ENCODE measurements around the gene PGLYRP3. TPM values are rescaled to one million over a fixed set of nuclear protein-coding genes. Genes with fewer than 3 reads are reported as not detected.

Gene PGLYRP3
- polyA plus RNA-seq, 3 donors: not detected

GRCh38 chr1:153343040-153343681, 30.4 kb upstream of the PGLYRP3 start:
- H3K36me3 ChIP-seq (replicated peaks in 1 of 2; ENCODE audit: control insufficient read depth in 1 of 2, insufficient read depth in 2 of 2, low read length in 2 of 2): no peaks in the 10 kb centered on the region
- Mint-ChIP-seq H3K4me3 (no peak overlapping the region), H3K27ac (peak overlapping the region in 1 of 7 donors; percentile 67), H3K27me3 (ENCODE audit: low read depth in 3 of 3) (peaks cover 8 to 10% (median 10%) of the 10 kb centered on the region in 3 donors), H3K4me1 (peaks cover 51% of the 10 kb centered on the region), H3K9me3 (peaks cover 0 to 2% (median 0%) of the 10 kb centered on the region in 7 donors), H3K36me3 (no peaks in the 10 kb centered on the region)
- H3K9me3 ChIP-seq (replicated peaks in 1 of 2; ENCODE audit: control insufficient read depth in 1 of 2, insufficient read depth in 1 of 2, low read length in 2 of 2): no peaks in the 10 kb centered on the region
- H3K4me3 ChIP-seq (replicated peaks in 1 of 3; ENCODE audit: low read depth in 2 of 3, low read length in 3 of 3): no peak overlapping the region
- no peak overlapping the region for H3K27ac ChIP-seq (ENCODE audit: low read depth in 1 of 2, low read length in 2 of 2)
- H4K20me1 ChIP-seq (ENCODE audit: insufficient read depth, low read length): no peaks in the 10 kb centered on the region
- H3K27me3 ChIP-seq (ENCODE audit: control insufficient read depth in 2 of 2, insufficient read depth in 2 of 2, low read length in 2 of 2): no peaks in the 10 kb centered on the region
- H3K4me2 ChIP-seq (replicated peaks; ENCODE audit: extremely low read depth, low read length, poor library complexity, severe bottlenecking): no peak overlapping the region
- H2AFZ ChIP-seq (ENCODE audit: insufficient read depth, low read depth, low read length, poor library complexity, severe bottlenecking): no peak overlapping the region
- peaks cover 29 to 36% of the 10 kb centered on the region in 2 donors for H3K4me1 ChIP-seq (ENCODE audit: control insufficient read depth in 1 of 2, insufficient read depth in 2 of 2, low read length in 2 of 2)
- no peak for TF ChIP-seq CTCF (IDR thresholded peaks at IDR 0.05)
- intact Hi-C loops (cut with micrococcal nuclease): no loop called here
- no peaks in the 10 kb centered on the region for H3K79me2 ChIP-seq (ENCODE audit: insufficient read depth, low read length)
- H3K9ac ChIP-seq (ENCODE audit: insufficient read depth, low read length, poor library complexity, severe bottlenecking): no peak overlapping the region
- DNase-seq: no peak
- WGBS (ENCODE audit: insufficient coverage): 44% methylated on average over 5 of the region's 5 CpGs

GRCh38 chr1:153342178-153342577, 29.4 kb upstream of the PGLYRP3 start:
- Mint-ChIP-seq H3K27ac (peak overlapping the region in 1 of 7 donors; percentile 43), H3K4me1 (peaks cover 51% of the 10 kb centered on the region), H3K4me3 (no peak overlapping the region), H3K36me3 (no peaks in the 10 kb centered on the region), H3K27me3 (ENCODE audit: low read depth in 3 of 3) (peaks cover 3 to 12% (median 6%) of the 10 kb centered on the region in 3 donors), H3K9me3 (peaks cover 0 to 3% (median 0%) of the 10 kb centered on the region in 7 donors)
- Histone ChIP-seq H3K27ac (ENCODE audit: low read depth in 1 of 2, low read length in 2 of 2) (no peak overlapping the region), H2AFZ (ENCODE audit: insufficient read depth, low read depth, low read length, poor library complexity, severe bottlenecking) (no peak overlapping the region), H4K20me1 (ENCODE audit: insufficient read depth, low read length) (no peaks in the 10 kb centered on the region), H3K4me1 (ENCODE audit: control insufficient read depth in 1 of 2, insufficient read depth in 2 of 2, low read length in 2 of 2) (peaks cover 29 to 36% of the 10 kb centered on the region in 2 donors), H3K9me3 (replicated peaks in 1 of 2; ENCODE audit: control insufficient read depth in 1 of 2, insufficient read depth in 1 of 2, low read length in 2 of 2) (no peaks in the 10 kb centered on the region), H3K4me2 (replicated peaks; ENCODE audit: extremely low read depth, low read length, poor library complexity, severe bottlenecking) (no peak overlapping the region), H3K79me2 (ENCODE audit: insufficient read depth, low read length) (no peaks in the 10 kb centered on the region), H3K36me3 (replicated peaks in 1 of 2; ENCODE audit: control insufficient read depth in 1 of 2, insufficient read depth in 2 of 2, low read length in 2 of 2) (no peaks in the 10 kb centered on the region), H3K9ac (ENCODE audit: insufficient read depth, low read length, poor library complexity, severe bottlenecking) (no peak overlapping the region), H3K27me3 (ENCODE audit: control insufficient read depth in 2 of 2, insufficient read depth in 2 of 2, low read length in 2 of 2) (no peaks in the 10 kb centered on the region), H3K4me3 (replicated peaks in 1 of 3; ENCODE audit: low read depth in 2 of 3, low read length in 3 of 3) (no peak overlapping the region)
- intact Hi-C loops (cut with micrococcal nuclease): no loop called here
- no peak for TF ChIP-seq CTCF (IDR thresholded peaks at IDR 0.05)
- WGBS (ENCODE audit: insufficient coverage): 100% methylated on average over 1 of the region's 3 CpGs
- no peak for DNase-seq

Measured in CD14-positive monocyte (primary cell).